IPS-15b (cell line): ENCODE measurements around the gene PLS3.

Experiments used
- H3K27me3 ChIP-seq: one replicate; pipeline ENCODE4 v1.6.1; 2013; ENCODE audit warnings: low read length; ENCODE audit not compliant: control insufficient read depth, insufficient read depth
- H3K36me3 ChIP-seq: one replicate; pipeline ENCODE4 v1.6.1; 2013; ENCODE audit warnings: low read length; ENCODE audit not compliant: control insufficient read depth, insufficient read depth
- H3K4me1 ChIP-seq: one replicate; pipeline ENCODE4 v1.6.1; 2013; ENCODE audit warnings: mild to moderate bottlenecking, low read length; ENCODE audit not compliant: control insufficient read depth, insufficient read depth
- H3K4me3 ChIP-seq: one replicate; pipeline ENCODE4 v1.5.1; 2013; ENCODE audit warnings: low read depth, low read length
- H3K9ac ChIP-seq: one replicate; pipeline ENCODE4 v1.6.1; 2013; ENCODE audit warnings: low read depth, mild to moderate bottlenecking, low read length
- H3K9me3 ChIP-seq: one replicate; pipeline ENCODE4 v1.6.1; 2013; ENCODE audit warnings: mild to moderate bottlenecking, low read length; ENCODE audit not compliant: control insufficient read depth, insufficient read depth

PLS3 gene

GRCh38 chrX:115573185-115573584 lies 12.2 kb downstream of the PLS3 start:
- Histone ChIP-seq H3K4me3 (no peak overlapping the region), H3K4me1 (no peaks in the 10 kb centered on the region), H3K9me3 (no peaks in the 10 kb centered on the region), H3K27me3 (no peaks in the 10 kb centered on the region), H3K36me3 (no peaks in the 10 kb centered on the region), H3K9ac (no peak overlapping the region)

- H3K9ac ChIP-seq = no peak overlapping the region
- H3K9me3 ChIP-seq = no peaks in the 10 kb centered on the region
- H3K4me1 ChIP-seq = peaks cover 8% of the 10 kb centered on the region
- no peaks in the 10 kb centered on the region for H3K36me3 ChIP-seq
- no peaks in the 10 kb centered on the region for H3K27me3 ChIP-seq
- H3K4me3 ChIP-seq = no peak overlapping the region
Observed at GRCh38 chrX:115576676-115577075, 15.7 kb downstream of the PLS3 start.

GRCh38 chrX:115579327-115579726 lies 18.4 kb downstream of the PLS3 start:
- Histone ChIP-seq H3K9me3 (no peaks in the 10 kb centered on the region), H3K27me3 (no peaks in the 10 kb centered on the region), H3K9ac (no peak overlapping the region), H3K36me3 (no peaks in the 10 kb centered on the region), H3K4me3 (no peak overlapping the region), H3K4me1 (peaks cover 30% of the 10 kb centered on the region)

GRCh38 chrX:115579786-115580294 lies 18.9 kb downstream of the PLS3 start:
- Histone ChIP-seq H3K27me3 (no peaks in the 10 kb centered on the region), H3K9me3 (no peaks in the 10 kb centered on the region), H3K36me3 (no peaks in the 10 kb centered on the region), H3K9ac (no peak overlapping the region), H3K4me1 (peaks cover 36% of the 10 kb centered on the region), H3K4me3 (no peak overlapping the region)

GRCh38 chrX:115581759-115582615 lies 21.0 kb downstream of the PLS3 start:
- Histone ChIP-seq H3K4me3 (peak overlapping the region; percentile 13), H3K36me3 (no peaks in the 10 kb centered on the region), H3K27me3 (no peaks in the 10 kb centered on the region), H3K9ac (no peak overlapping the region), H3K4me1 (peaks cover 37% of the 10 kb centered on the region), H3K9me3 (no peaks in the 10 kb centered on the region)

- H3K4me3 ChIP-seq = peak overlapping the region; percentile 13
- H3K27me3 ChIP-seq = no peaks in the 10 kb centered on the region
- H3K9ac ChIP-seq = no peak overlapping the region
- H3K9me3 ChIP-seq = no peaks in the 10 kb centered on the region
- H3K36me3 ChIP-seq = no peaks in the 10 kb centered on the region
- H3K4me1 ChIP-seq = peaks cover 37% of the 10 kb centered on the region
Observed at GRCh38 chrX:115582616-115583495, 21.9 kb downstream of the PLS3 start.

- H3K9ac ChIP-seq = no peak overlapping the region
- no peaks in the 10 kb centered on the region for H3K27me3 ChIP-seq
- no peaks in the 10 kb centered on the region for H3K9me3 ChIP-seq
- H3K4me3 ChIP-seq = no peak overlapping the region
- peaks cover 37% of the 10 kb centered on the region for H3K4me1 ChIP-seq
- H3K36me3 ChIP-seq = no peaks in the 10 kb centered on the region
Observed at GRCh38 chrX:115583496-115584004, 22.6 kb downstream of the PLS3 start.

GRCh38 chrX:115584696-115585095 lies 23.7 kb downstream of the PLS3 start:
- H3K27me3 ChIP-seq = no peaks in the 10 kb centered on the region
- H3K4me1 ChIP-seq = peaks cover 37% of the 10 kb centered on the region
- no peak overlapping the region for H3K4me3 ChIP-seq
- H3K36me3 ChIP-seq = no peaks in the 10 kb centered on the region
- no peaks in the 10 kb centered on the region for H3K9me3 ChIP-seq
- H3K9ac ChIP-seq = no peak overlapping the region

GRCh38 chrX:115588179-115588578 lies 27.2 kb downstream of the PLS3 start:
- H3K4me3 ChIP-seq = no peak overlapping the region
- no peaks in the 10 kb centered on the region for H3K9me3 ChIP-seq
- H3K27me3 ChIP-seq = no peaks in the 10 kb centered on the region
- no peaks in the 10 kb centered on the region for H3K36me3 ChIP-seq
- no peak overlapping the region for H3K9ac ChIP-seq
- peaks cover 38% of the 10 kb centered on the region for H3K4me1 ChIP-seq

GRCh38 chrX:115589419-115589818 lies 28.4 kb downstream of the PLS3 start:
- Histone ChIP-seq H3K9me3 (no peaks in the 10 kb centered on the region), H3K27me3 (no peaks in the 10 kb centered on the region)

GRCh38 chrX:115591420-115591819 lies 30.4 kb downstream of the PLS3 start:
- no peak overlapping the region for H3K9ac ChIP-seq

More at GRCh38 chrX:115589419-115589818, 28.4 kb downstream of the PLS3 start:
- no peak overlapping the region for H3K4me3 ChIP-seq
- H3K36me3 ChIP-seq = no peaks in the 10 kb centered on the region
- H3K4me1 ChIP-seq = peaks cover 34% of the 10 kb centered on the region
- H3K9ac ChIP-seq = no peak overlapping the region

More at GRCh38 chrX:115591420-115591819, 30.4 kb downstream of the PLS3 start:
- Histone ChIP-seq H3K9me3 (no peaks in the 10 kb centered on the region), H3K36me3 (no peaks in the 10 kb centered on the region), H3K4me1 (peaks cover 39% of the 10 kb centered on the region), H3K4me3 (no peak overlapping the region), H3K27me3 (no peaks in the 10 kb centered on the region)
